Measurements from ENCODE around the gene RNF17. TPM values are rescaled to one million over a fixed set of nuclear protein-coding genes. Genes with fewer than 3 reads are reported as not detected.

The RNF17 gene
- total and polyA plus RNA-seq, 4 donors = 0.08 to 0.14 TPM; not detected in 2

GRCh38 chr13:24718192-24718965 lies 45.6 kb upstream of the RNF17 start:
- H3K9me3 ChIP-seq (ENCODE audit: control insufficient read depth in 4 of 4, low read length in 3 of 4) = no peaks in the 10 kb centered on the region
- no peak for TF ChIP-seq TAF1 (conservative IDR thresholded peaks at IDR 0.05)
- TF ChIP-seq REST (IDR thresholded peaks at IDR 0.05) = no peak
- TF ChIP-seq HNF4G (IDR thresholded peaks at IDR 0.05) = no peak
- TF ChIP-seq EGR1 (IDR thresholded peaks at IDR 0.05; ENCODE audit: low read depth in 2 of 2) = no peak
- TF ChIP-seq, protein P1, sequence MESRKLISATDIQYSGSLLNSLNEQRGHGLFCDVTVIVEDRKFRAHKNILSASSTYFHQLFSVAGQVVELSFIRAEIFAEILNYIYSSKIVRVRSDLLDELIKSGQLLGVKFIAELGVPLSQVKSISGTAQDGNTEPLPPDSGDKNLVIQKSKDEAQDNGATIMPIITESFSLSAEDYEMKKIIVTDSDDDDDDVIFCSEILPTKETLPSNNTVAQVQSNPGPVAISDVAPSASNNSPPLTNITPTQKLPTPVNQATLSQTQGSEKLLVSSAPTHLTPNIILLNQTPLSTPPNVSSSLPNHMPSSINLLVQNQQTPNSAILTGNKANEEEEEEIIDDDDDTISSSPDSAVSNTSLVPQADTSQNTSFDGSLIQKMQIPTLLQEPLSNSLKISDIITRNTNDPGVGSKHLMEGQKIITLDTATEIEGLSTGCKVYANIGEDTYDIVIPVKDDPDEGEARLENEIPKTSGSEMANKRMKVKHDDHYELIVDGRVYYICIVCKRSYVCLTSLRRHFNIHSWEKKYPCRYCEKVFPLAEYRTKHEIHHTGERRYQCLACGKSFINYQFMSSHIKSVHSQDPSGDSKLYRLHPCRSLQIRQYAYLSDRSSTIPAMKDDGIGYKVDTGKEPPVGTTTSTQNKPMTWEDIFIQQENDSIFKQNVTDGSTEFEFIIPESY (IDR thresholded peaks at IDR 0.05) = no peak
- TF ChIP-seq GABPA (IDR thresholded peaks at IDR 0.05 in 1 of 2, conservative IDR thresholded peaks at IDR 0.05 in 1 of 2) = no peak
- TF ChIP-seq SP1 (IDR thresholded peaks at IDR 0.05) = no peak
- no peak for TF ChIP-seq RAD21 (IDR thresholded peaks at IDR 0.05)
- TF ChIP-seq HNF4A (conservative IDR thresholded peaks at IDR 0.05) = no peak
- TF ChIP-seq, protein P2, sequence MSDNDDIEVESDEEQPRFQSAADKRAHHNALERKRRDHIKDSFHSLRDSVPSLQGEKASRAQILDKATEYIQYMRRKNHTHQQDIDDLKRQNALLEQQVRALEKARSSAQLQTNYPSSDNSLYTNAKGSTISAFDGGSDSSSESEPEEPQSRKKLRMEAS (IDR thresholded peaks at IDR 0.05) = no peak
- no peak for TF ChIP-seq NR2F2 (IDR thresholded peaks at IDR 0.05)
- no peak for TF ChIP-seq JUND (IDR thresholded peaks at IDR 0.05)
- TF ChIP-seq, protein P3, sequence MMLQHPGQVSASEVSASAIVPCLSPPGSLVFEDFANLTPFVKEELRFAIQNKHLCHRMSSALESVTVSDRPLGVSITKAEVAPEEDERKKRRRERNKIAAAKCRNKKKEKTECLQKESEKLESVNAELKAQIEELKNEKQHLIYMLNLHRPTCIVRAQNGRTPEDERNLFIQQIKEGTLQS (IDR thresholded peaks at IDR 0.05) = no peak
- no peak for TF ChIP-seq FOXA1 (IDR thresholded peaks at IDR 0.05)
- no peak for TF ChIP-seq FOXA2 (IDR thresholded peaks at IDR 0.05)
- 88% methylated on average over 40 of the region's 40 CpGs for WGBS
- DNase-seq (ENCODE audit: low spot score) = no peak
- H3K36me3 ChIP-seq (ENCODE audit: control insufficient read depth in 4 of 4, insufficient read depth in 3 of 4, low read depth in 1 of 4, low read length in 3 of 4) = no peaks in the 10 kb centered on the region
- H3K9ac ChIP-seq (ENCODE audit: low read depth in 1 of 2, low read length in 2 of 2) = no peak overlapping the region
- H3K27ac ChIP-seq (ENCODE audit: low read depth in 1 of 2, low read length in 2 of 2) = no peak overlapping the region
- H3K4me1 ChIP-seq (ENCODE audit: control insufficient read depth in 4 of 4, insufficient read depth in 4 of 4, low read length in 3 of 4) = no peaks in the 10 kb centered on the region
- peaks cover 0 to 3% (median 0%) of the 10 kb centered on the region in 4 donors for H3K27me3 ChIP-seq (ENCODE audit: control insufficient read depth in 4 of 4, insufficient read depth in 4 of 4, low read length in 3 of 4)
- no peak overlapping the region for H3K4me3 ChIP-seq (ENCODE audit: low read depth in 1 of 3, low read length in 3 of 3)

GRCh38 chr13:24719139-24719538 lies 44.8 kb upstream of the RNF17 start:
- Histone ChIP-seq H3K4me1 (ENCODE audit: control insufficient read depth in 4 of 4, insufficient read depth in 4 of 4, low read length in 3 of 4) (no peaks in the 10 kb centered on the region), H3K36me3 (ENCODE audit: control insufficient read depth in 4 of 4, insufficient read depth in 3 of 4, low read depth in 1 of 4, low read length in 3 of 4) (no peaks in the 10 kb centered on the region), H3K9me3 (ENCODE audit: control insufficient read depth in 4 of 4, low read length in 3 of 4) (no peaks in the 10 kb centered on the region), H3K4me3 (ENCODE audit: low read depth in 1 of 3, low read length in 3 of 3) (no peak overlapping the region), H3K27ac (ENCODE audit: low read depth in 1 of 2, low read length in 2 of 2) (no peak overlapping the region), H3K27me3 (ENCODE audit: control insufficient read depth in 4 of 4, insufficient read depth in 4 of 4, low read length in 3 of 4) (peaks cover 0 to 3% (median 0%) of the 10 kb centered on the region in 4 donors), H3K9ac (ENCODE audit: low read depth in 1 of 2, low read length in 2 of 2) (no peak overlapping the region)
- DNase-seq (ENCODE audit: low spot score) = no peak
- 81% methylated on average over 12 of the region's 12 CpGs for WGBS
- TF ChIP-seq, protein P1 (IDR thresholded peaks at IDR 0.05) = no peak
- TF ChIP-seq, protein P3 (IDR thresholded peaks at IDR 0.05) = no peak
- TF ChIP-seq NR2F2 (IDR thresholded peaks at IDR 0.05) = no peak
- no peak for TF ChIP-seq TAF1 (conservative IDR thresholded peaks at IDR 0.05)
